NT2/D1 (cell line): ENCODE results near the gene RAB8A.
"Not testable (repeated sequence)": the region's sequence is repeated elsewhere in the genome, so short reads cannot be mapped to it uniquely, and the experiment has no call there.

Experiments used
- DNase-seq: peaks from one replicate; pipeline ENCODE4 v3.0.0-alpha.2; 2011; ENCODE audit warnings: low read depth, low spot score
- H3K27me3 ChIP-seq: 2 replicates; pipeline ENCODE4 v1.6.0; 2011; ENCODE audit warnings: mild to moderate bottlenecking; ENCODE audit not compliant: insufficient read length, insufficient read depth
- H3K36me3 ChIP-seq: 2 replicates; pipeline ENCODE4 v1.6.1; 2011; ENCODE audit warnings: mild to moderate bottlenecking, low read length, mixed read lengths; ENCODE audit not compliant: insufficient read depth, insufficient read length
- H3K4me1 ChIP-seq: 2 replicates; pipeline ENCODE4 v1.5.1; 2011; ENCODE audit not compliant: insufficient read depth, insufficient read length
- H3K4me3 ChIP-seq: 2 replicates; pipeline ENCODE4 v1.5.1; 2011; ENCODE audit warnings: low read depth; ENCODE audit not compliant: insufficient read length
- H3K9ac ChIP-seq: 2 replicates; pipeline ENCODE4 v1.6.0; 2011; ENCODE audit warnings: low read depth; ENCODE audit not compliant: insufficient read length
- H3K9me3 ChIP-seq: 2 replicates; pipeline ENCODE4 v1.5.1; 2011; ENCODE audit warnings: mild to moderate bottlenecking, low read length; ENCODE audit not compliant: insufficient read depth
- SUZ12 ChIP-seq: IDR thresholded peaks from 2 replicates; pipeline ENCODE4 v1.6.1; 2011; ENCODE audit not compliant: insufficient read length, insufficient read depth; ENCODE audit errors: extremely low read depth
- YY1 ChIP-seq: IDR thresholded peaks from 2 replicates; pipeline ENCODE4 v1.6.1; 2011; ENCODE audit not compliant: insufficient read length, insufficient read depth
- ZNF274 ChIP-seq: IDR thresholded peaks from 2 replicates; pipeline ENCODE4 v1.6.1; 2011; ENCODE audit warnings: mild to moderate bottlenecking, low read depth, low read length

The RAB8A gene

GRCh38 chr19:16094360-16095070, 17.2 kb upstream of the RAB8A start:
- H3K4me1 ChIP-seq = no peaks in the 10 kb centered on the region
- H3K4me3 ChIP-seq = no peak overlapping the region
- TF ChIP-seq YY1 = no peak
- no peak for TF ChIP-seq ZNF274
- no peak for TF ChIP-seq SUZ12
- H3K9me3 ChIP-seq = no peaks in the 10 kb centered on the region
- DNase-seq = no peak
- no peaks in the 10 kb centered on the region for H3K27me3 ChIP-seq
- no peak overlapping the region for H3K9ac ChIP-seq
- peaks cover 93% of the 10 kb centered on the region for H3K36me3 ChIP-seq

GRCh38 chr19:16095071-16095571, 16.6 kb upstream of the RAB8A start:
- no peaks in the 10 kb centered on the region for H3K4me1 ChIP-seq
- H3K9me3 ChIP-seq = no peaks in the 10 kb centered on the region
- no peak overlapping the region for H3K4me3 ChIP-seq
- no peak for TF ChIP-seq ZNF274
- TF ChIP-seq YY1 = no peak
- no peak for TF ChIP-seq SUZ12
- H3K27me3 ChIP-seq = no peaks in the 10 kb centered on the region
- DNase-seq = no peak
- peaks cover 94% of the 10 kb centered on the region for H3K36me3 ChIP-seq
- H3K9ac ChIP-seq = no peak overlapping the region

GRCh38 chr19:16096280-16096855, 15.3 kb upstream of the RAB8A start:
- Histone ChIP-seq H3K36me3 (peaks cover 95% of the 10 kb centered on the region), H3K27me3 (no peaks in the 10 kb centered on the region), H3K4me1 (no peaks in the 10 kb centered on the region), H3K9ac (no peak overlapping the region), H3K9me3 (no peaks in the 10 kb centered on the region), H3K4me3 (no peak overlapping the region)
- DNase-seq = no peak
- TF ChIP-seq SUZ12 (no peak), YY1 (no peak), ZNF274 (no peak)

- no peak for TF ChIP-seq YY1
- no peak for TF ChIP-seq SUZ12
- TF ChIP-seq ZNF274 = no peak
- Histone ChIP-seq H3K9ac (no peak overlapping the region), H3K9me3 (no peaks in the 10 kb centered on the region), H3K4me3 (no peak overlapping the region), H3K4me1 (no peaks in the 10 kb centered on the region), H3K36me3 (peaks cover 95% of the 10 kb centered on the region), H3K27me3 (no peaks in the 10 kb centered on the region)
- DNase-seq = no peak
Measured at GRCh38 chr19:16098416-16098768, 13.3 kb upstream of the RAB8A start.

GRCh38 chr19:16098821-16099220, 12.9 kb upstream of the RAB8A start:
- no peak overlapping the region for H3K9ac ChIP-seq
- H3K36me3 ChIP-seq = peaks cover 94% of the 10 kb centered on the region
- no peak for TF ChIP-seq SUZ12
- no peak for TF ChIP-seq ZNF274
- TF ChIP-seq YY1 = no peak
- H3K9me3 ChIP-seq = no peaks in the 10 kb centered on the region
- H3K4me3 ChIP-seq = no peak overlapping the region
- H3K4me1 ChIP-seq = no peaks in the 10 kb centered on the region
- H3K27me3 ChIP-seq = no peaks in the 10 kb centered on the region
- no peak for DNase-seq

- H3K9me3 ChIP-seq, DNase-seq, H3K27me3 ChIP-seq, H3K9ac ChIP-seq, H3K4me1 ChIP-seq, H3K4me3 ChIP-seq: not testable (repeated sequence)
- H3K36me3 ChIP-seq = peaks cover 92% of the 10 kb centered on the region
Measured at GRCh38 chr19:16099314-16099965, 12.2 kb upstream of the RAB8A start.

- H3K36me3 ChIP-seq = peaks cover 81% of the 10 kb centered on the region
- DNase-seq = no peak
- no peaks in the 10 kb centered on the region for H3K9me3 ChIP-seq
- H3K4me1 ChIP-seq = no peaks in the 10 kb centered on the region
- H3K4me3 ChIP-seq = no peak overlapping the region
- TF ChIP-seq SUZ12 (no peak), ZNF274 (no peak), YY1 (no peak)
- H3K9ac ChIP-seq = no peak overlapping the region
- H3K27me3 ChIP-seq = no peaks in the 10 kb centered on the region
Measured at GRCh38 chr19:16100524-16100923, 11.2 kb upstream of the RAB8A start.
